ENCODE data around the gene SYCP1.
"Not testable (repeated sequence)": the region's sequence is repeated elsewhere in the genome, so short reads cannot be mapped to it uniquely, and the experiment has no call there.

SYCP1 gene, protein sequence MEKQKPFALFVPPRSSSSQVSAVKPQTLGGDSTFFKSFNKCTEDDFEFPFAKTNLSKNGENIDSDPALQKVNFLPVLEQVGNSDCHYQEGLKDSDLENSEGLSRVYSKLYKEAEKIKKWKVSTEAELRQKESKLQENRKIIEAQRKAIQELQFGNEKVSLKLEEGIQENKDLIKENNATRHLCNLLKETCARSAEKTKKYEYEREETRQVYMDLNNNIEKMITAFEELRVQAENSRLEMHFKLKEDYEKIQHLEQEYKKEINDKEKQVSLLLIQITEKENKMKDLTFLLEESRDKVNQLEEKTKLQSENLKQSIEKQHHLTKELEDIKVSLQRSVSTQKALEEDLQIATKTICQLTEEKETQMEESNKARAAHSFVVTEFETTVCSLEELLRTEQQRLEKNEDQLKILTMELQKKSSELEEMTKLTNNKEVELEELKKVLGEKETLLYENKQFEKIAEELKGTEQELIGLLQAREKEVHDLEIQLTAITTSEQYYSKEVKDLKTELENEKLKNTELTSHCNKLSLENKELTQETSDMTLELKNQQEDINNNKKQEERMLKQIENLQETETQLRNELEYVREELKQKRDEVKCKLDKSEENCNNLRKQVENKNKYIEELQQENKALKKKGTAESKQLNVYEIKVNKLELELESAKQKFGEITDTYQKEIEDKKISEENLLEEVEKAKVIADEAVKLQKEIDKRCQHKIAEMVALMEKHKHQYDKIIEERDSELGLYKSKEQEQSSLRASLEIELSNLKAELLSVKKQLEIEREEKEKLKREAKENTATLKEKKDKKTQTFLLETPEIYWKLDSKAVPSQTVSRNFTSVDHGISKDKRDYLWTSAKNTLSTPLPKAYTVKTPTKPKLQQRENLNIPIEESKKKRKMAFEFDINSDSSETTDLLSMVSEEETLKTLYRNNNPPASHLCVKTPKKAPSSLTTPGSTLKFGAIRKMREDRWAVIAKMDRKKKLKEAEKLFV

DNA sequence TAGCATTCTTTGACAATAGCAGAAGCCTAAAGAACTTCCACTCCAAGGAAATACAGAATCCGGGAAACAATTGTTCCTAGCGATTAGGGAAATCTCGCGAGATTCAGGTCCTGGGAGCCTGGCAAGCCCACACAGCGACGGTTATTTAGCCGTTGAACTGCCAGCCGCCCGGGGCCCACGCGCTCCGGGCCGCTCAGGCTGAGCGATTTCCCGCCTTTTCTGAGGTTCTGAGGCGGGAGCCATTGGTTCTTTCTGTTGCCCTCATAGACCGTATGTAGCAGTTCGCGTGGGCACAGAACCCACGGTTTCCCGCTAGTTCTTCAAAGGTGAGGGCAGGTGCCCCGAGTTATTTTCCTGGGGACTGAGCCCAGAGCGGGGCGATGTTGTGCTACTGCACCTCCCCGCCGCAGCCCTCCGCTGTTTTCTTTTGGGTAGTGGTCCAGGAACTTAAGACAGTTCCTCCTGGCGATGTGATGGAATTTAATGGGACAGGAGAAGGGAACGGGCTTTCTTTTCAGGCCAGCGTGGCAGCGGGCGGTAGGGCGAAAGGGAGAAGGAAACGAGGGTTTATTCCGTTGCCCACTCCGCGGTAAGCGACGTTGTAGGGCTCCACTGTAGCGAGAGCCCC is at the start of gene SYCP1:
Gene SYCP1 (plus strand): TSS at position 171 of the 628 bp plus-strand sequence. CDS start 602 bp downstream, outside the sequence.
- DNase-seq (ENCODE audit: low spot score) (no peak), FAIRE-seq (no peak)

DNA sequence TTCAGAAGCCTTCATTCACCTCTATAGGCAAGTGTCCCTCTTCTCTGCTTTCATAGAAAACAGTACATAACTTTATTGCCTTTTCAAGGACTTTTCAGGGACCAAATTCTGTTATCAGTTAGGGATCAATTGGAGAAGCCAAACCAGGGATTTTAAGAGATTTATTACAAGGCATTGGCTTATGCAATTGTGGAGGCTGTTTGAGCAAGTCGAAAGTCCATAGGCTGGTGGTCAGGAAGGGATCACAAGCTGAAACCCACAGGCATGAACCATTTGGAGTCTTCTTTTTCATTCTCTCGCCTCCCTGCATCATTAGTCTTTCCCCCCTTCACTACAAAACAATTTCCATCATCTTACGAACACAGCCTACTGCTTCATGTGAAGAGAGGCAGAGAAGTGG is 34.8 kb upstream of the SYCP1 start:
- DNase-seq (ENCODE audit: low spot score) (no peak), FAIRE-seq (no peak)

DNA sequence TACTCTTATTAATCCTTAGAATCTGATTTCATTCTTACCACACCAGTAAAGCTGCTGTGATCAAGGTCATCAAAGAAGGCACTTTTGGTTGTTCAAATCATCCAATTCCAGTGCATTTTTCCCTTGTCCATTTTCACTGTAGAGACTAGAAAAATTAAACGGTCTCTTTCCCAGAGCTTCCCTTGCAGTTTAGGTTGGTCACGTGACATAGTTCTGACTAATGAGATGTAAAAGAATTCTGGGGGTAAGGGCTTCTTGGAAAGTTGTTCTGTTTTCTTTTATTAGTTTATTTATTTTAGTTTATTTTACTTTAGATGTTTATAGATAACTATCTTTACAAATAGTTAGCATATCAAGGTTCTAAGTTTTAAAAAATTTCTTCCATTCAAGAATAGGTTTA is 34.3 kb upstream of the SYCP1 start:
- FAIRE-seq: no peak
- no peak for DNase-seq (ENCODE audit: low spot score)

DNA sequence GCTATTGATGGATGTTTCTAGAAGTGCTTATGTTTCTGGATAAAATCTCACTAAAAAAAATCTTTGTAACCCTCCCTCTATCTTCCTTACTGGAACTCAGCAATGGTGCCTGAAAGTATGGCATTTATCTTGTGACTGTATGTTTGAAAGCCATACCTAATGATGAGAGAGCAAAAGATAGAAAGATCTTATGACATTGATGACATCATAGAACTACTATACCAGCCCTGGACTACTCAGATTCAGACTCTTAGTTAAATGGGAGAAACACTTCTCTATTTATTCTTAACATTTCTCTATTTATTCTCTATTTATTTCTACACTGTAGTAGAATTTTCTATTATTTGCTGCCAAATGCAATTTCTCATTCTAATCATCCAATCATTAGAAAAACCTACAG is 32.7 kb upstream of the SYCP1 start:
- FAIRE-seq: no peak
- DNase-seq (ENCODE audit: low spot score): no peak

DNA sequence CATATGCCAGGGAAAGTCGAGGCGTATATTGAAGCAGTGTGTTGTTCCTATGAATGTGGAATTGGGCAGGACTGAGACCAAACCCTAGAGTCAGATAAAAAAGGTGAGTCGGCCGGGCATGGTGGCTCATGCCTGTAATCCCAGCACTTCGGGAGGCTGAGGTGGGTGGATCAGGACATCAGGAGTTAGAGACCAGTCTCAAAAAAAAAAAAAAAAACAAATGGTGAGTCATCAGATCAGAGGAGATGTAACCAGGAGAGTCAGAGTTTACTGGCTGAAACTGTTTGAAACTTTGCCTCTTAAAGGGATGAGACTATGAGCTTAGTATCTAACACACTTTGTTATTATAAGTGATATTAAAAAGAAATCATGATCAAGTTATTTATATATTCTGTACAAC is 26.4 kb upstream of the SYCP1 start:
- DNase-seq (ENCODE audit: low spot score) (peak; percentile 64), FAIRE-seq (no peak)

DNA sequence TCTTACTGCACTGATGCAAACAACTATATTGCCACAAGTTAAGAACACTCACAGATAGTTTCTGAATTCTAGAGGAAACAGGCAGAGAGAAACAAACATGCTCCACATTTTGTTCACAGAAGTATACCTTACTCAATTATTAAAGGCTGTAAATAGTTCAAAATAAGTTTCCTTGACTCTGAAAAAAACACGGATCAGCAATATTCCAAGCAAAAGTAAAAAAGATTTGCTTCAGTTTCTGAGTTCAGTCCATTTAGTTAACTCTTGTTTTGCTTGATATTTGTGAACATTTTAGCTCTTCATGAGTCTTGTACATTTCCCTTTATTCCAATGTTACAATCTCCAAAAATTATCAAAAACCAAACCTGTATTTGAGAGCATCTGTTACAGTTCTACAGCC is 24.6 kb upstream of the SYCP1 start:
- FAIRE-seq; DNase-seq (ENCODE audit: low spot score): not testable (repeated sequence)

DNA sequence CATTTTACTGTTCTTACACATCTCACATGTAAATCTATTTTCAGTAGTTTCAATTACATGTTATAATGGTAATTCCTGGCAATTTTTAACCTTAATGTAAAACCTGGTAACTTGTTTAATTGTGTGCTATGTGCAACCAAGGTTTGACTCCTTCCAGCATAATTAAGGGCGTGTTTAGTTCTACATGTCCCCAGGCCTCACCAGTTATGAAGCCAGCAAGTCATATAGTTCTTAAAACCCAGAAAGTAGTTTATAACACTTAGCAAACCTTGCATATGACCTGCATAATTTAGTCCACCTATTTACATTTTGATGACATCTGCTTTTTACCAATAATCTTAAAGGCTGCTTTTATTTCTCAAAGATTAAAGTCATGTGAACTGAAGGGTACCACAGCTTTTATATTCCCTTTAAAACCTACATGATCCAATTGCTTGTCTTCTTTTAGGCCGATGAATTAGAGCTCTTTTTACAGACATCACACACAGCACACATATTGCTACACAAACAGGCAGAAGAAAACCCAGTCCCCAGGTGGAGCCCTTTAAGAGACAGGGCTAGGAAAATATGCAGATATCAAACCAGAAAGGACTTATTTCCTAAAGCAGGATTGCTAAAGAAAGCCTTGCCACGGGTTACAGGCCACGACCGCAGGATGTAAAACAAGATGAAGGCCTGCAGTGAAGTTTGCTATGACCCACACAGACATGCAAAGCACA is 23.2 kb upstream of the SYCP1 start:
- no peak for DNase-seq (ENCODE audit: low spot score)
- no peak for FAIRE-seq

DNA sequence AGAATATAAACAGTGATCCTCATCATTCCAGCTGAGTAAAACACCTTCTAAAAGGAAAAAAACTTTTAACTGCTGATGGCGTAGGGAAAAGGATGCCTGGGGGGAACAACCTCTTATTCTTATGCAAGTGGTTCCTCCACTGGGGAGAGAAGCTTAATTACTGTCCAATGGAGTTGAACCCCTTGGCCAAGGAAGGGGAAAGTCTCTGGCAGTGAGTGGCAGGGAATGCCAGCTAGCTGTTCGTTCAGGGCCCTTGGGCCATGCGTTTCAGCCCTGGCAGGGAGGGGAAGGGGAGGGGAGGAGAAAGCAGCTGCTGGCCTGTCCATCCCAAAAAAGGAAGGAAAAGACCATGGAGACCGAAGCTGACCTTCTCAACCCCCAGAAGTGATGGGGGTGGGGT is 22.6 kb upstream of the SYCP1 start:
- DNase-seq (ENCODE audit: low spot score) (no peak), FAIRE-seq (no peak)

DNA sequence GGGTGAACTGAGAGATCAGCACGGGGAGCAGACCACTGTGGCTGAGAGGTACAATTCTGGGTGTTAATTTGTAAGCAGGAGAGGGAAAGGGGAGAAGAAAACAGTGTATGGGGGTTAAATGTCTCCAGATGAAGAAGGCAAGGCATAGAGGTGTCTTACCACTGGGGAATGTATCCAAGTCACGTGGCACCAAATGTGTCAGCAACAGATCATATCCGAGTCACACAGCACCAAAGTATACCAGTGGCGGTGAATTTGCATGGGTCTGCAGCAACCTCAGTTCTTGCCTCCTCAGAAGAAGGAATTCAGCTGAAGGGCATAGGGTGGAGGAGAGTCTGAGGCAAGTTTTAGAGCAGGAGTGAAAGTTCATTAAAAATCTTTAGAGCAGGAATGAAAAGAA is 21.2 kb upstream of the SYCP1 start:
- FAIRE-seq (no peak), DNase-seq (ENCODE audit: low spot score) (no peak)

DNA sequence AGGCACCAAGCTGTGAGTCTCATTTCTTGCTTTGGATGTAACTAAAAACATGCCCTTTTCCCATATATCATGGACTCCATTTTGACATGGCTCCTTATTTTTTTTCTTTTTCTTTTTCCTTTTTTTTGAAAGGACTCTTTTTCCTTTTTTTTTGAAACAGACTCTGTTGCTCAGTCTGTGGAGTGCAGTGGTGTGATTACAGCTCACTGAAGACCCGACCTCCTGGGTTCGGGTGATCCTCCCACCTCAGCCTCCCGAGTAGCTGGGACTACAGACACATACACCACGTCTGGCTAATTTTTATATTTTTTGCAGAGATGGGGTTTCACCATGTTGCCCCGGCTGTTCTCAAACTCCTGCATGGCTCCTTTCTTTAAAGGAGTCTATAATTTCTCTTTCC is 10.4 kb upstream of the SYCP1 start:
- FAIRE-seq: no peak
- no peak for DNase-seq (ENCODE audit: low spot score)

DNA sequence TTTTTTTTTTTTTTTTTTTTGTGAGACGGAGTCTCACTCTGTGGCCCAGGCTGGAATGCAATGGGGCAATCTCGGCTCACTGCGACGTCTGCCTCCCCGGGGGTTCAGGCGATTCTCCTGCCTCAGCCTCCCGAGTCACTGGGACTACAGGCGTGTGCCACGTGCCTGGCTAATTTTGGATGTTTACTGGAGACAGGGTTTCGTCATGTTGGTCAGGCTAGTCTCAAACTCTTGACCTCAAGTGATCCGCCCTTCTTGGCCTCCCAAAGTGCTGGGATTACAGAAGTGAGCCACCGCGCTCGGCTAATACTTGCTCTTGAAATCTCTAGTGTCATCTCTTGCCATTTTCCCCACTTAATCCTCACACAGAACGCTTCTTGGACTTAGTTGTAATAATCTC is 1.1 kb upstream of the SYCP1 start:
- FAIRE-seq (no peak), DNase-seq (ENCODE audit: low spot score) (no peak)

DNA sequence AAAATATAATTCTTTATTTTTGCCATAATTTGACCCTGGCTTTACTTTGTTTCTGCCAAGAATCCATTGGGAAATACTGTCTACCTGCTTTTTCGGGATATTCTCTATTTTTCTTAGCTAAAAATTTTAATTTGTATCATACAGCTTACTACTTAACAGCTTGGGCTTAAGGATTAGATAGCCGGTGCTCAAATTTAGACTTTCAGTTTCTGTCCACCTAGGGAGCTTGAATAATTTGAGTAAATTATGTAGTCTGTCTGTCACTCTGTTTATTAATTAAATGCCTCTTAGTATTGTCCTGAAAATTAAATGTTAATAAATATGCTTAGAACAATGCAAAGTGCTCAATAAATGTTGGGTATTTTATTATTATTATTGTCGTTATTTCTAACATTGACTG is 6.7 kb downstream of the SYCP1 start:
- no peak for FAIRE-seq

DNA sequence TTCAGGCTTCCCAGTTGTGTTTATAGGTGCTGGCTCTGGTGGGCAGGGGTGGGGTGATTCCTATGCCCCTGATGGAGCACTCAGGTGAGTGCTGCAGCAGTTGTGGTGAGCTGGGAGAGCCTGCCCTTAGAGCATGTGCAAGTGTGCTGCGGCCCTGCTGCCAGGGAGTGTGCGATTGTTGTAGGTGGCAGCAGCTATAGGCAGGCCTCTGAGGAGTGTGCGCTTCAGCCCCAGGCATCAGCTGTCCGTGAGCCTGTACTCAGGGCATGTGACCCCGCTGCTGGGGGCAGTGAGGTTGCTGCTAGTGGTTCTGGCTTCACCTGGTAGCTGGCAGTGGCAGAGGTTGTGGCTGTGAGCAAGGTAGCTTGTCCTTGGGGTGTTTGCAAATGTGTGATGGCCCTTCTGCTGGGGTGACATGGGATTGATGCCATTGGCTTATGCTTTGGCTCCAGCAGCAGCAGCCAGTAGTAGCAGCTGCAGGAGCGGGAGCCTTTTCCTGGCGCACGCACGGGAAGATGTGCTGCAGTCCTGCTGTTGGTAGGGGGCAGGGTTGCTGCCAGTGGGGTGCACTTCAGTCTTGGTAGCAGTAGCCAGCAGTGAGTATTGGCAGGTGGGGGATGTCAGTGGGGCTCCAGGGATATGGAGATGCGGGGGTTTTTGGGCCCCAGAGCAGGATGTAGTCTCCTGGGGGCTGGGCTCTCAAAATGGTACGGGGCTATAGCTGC is 37.7 kb downstream of the SYCP1 start:
- FAIRE-seq: no peak
- no peak for DNase-seq (ENCODE audit: low spot score)

More for the DNA sequence above, 6.7 kb downstream of the SYCP1 start:
- no peak for DNase-seq (ENCODE audit: low spot score)

DNA sequence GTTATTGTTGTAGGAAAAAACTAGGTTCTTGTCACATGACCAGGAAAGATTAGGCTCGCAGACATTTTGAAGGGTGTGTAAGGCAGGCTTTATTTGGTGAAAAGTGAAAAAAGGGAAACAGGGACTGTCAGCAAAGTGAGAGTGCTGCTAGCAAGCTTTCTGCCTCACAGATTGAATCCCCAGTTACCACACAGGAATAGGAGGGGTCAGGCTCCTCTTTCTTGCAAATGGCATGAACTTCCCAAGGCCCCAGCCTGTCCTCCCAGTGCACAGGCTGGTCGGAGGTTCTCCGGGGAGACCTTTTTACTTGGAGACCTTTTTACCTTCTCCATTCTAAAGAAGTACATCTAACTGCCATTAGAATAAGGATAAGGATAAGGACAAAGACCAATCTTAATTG is 42.1 kb downstream of the SYCP1 start:
- FAIRE-seq (no peak), DNase-seq (ENCODE audit: low spot score) (no peak)

DNA sequence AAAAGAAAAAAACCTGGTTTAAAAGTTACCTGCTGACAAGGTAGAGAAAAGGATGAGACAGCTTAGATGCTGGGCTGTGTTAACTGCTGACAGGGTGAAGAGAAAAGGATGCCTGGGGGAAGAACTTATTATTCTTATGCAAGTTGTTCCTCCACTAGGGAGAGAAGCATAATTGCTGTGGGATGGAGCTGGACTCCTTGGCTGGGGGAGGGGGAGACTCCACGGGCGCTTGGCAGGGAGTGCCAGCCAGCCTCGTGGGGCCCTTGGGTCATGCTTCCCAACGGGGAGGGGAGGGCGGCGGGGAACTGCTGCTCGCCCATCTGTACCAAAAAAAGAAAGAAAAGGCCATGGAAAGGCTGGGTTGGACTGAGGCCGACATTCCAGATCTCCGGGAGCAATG is 47.2 kb downstream of the SYCP1 start:
- peak; percentile 12 for DNase-seq (ENCODE audit: low spot score)

DNA sequence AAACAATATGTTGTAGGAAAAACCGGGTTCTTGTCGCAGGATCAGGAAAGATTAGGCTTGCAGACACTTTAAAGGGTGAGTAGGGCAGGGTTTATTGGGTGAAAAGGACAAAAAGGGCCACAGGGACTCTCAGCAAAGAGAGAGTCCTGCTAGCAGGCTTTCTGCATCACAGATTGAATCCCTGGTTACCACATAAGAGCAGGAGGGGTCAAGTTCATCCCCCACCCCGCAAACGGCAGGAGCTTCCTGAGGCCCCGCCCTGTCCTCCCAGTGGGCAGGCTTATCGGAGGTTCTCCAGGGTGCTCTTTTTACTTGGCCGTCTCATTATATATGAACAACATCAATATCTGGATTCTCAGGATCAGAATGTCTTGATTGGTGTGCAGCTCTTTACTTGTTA is 47.7 kb downstream of the SYCP1 start:
- no peak for FAIRE-seq
- no peak for DNase-seq (ENCODE audit: low spot score)

More for the DNA sequence above, 47.2 kb downstream of the SYCP1 start:
- no peak for FAIRE-seq

DNA sequence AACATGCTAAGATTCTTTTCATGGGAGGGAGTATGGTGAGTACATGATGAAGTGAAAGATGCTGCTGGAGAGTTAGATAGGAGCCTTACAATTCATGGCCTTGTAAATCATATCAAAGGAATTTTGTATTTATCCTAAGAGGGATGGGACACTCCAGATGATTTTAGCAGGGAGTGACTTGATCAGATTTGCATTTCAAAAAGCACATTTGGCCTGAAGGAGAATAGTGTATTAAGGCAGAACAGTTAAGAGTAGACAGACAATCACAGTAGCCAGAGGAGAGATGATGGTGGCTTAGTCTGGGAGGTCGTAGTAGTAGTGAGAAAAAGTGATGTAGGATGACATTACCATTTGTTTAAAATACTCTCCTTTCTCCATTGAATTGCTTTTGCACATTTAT is 48.8 kb downstream of the SYCP1 start:
- FAIRE-seq: no peak
- DNase-seq (ENCODE audit: low spot score): no peak

DNA sequence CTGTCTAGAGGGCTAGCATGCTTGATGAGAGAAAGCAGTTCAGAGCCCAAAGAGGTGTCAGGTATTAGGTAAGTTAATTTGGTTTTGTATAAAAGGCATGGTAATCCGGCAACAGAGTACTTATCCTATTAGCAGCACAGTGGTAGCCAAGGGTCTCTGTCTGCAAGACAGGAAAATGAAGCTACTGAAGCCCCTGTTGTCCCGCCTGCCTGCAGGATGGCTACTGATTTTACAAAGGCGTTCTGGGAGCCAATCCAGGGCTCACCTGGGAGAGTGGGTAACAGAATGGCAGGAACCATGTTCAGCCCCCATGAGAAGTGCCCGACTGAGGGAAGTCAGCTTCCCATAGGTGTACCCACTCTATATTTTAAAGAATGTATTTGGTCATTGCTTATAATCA is 61.1 kb downstream of the SYCP1 start:
- not testable (repeated sequence) for FAIRE-seq; DNase-seq (ENCODE audit: low spot score)

DNA sequence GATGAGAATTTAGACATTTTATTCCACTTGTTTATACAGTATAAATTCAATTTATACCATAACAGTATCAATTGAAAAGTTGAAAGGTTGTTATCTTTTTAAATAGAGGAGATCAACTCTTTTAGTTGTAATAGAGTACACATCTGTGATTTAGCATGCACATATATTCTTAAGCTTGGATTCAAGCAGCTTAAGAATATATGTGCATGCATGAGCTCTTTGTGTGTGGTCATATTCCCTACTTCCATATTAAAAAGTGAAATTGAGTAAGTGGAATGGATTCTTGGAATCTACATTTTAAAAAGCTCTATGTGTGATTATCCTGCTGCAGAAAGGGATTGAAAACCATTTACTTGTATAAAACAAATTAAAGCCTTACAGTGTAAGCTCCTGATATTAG is 71.9 kb downstream of the SYCP1 start:
- DNase-seq (ENCODE audit: low spot score): no peak
- FAIRE-seq: no peak

DNA sequence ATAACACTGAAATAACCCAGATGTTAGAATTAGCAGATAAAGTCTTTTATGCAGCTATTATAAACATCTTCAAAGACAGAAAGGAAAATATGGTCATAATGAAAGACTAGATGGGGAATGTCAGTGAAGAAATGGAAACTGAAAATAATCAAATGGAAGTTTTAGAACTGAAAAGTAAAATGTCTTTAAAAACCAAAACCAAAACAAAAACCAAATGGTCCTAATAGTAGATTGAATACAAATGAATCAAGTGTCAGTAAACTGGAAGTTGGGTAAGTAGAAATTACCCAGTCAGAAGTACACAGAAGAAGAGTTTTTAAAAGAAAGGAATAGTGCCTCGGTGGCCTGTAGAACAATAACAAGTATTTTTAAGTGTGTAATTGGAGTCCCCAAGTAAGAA is 72.7 kb downstream of the SYCP1 start:
- DNase-seq (ENCODE audit: low spot score): no peak
- FAIRE-seq: no peak

Measured in urothelium cell line (cell line).